GM12801 (cell line): Measurements from ENCODE around the gene DCHS1.

Experiments used
- CTCF ChIP-seq: IDR thresholded peaks from one replicate; pipeline ENCODE4 v1.5.1; 2011; ENCODE audit warnings: control low read depth; ENCODE audit not compliant: insufficient read length; ENCODE audit errors: extremely low read depth

The DCHS1 gene

GRCh38 chr11:6615046-6615445 lies 40.6 kb downstream of the DCHS1 start:
- TF ChIP-seq CTCF = no peak

- no peak for TF ChIP-seq CTCF
Measured at GRCh38 chr11:6614446-6614845, 41.2 kb downstream of the DCHS1 start.

- TF ChIP-seq CTCF = no peak
Measured at GRCh38 chr11:6613496-6613895, 42.1 kb downstream of the DCHS1 start.

GRCh38 chr11:6612213-6613041 lies 43.2 kb downstream of the DCHS1 start, which contains the start of gene TAF10:
TSS of gene TAF10 (minus strand) at chr11:6612216. CDS start at chr11:6612189, 27 bp downstream.
- no peak for TF ChIP-seq CTCF

GRCh38 chr11:6611963-6612212 lies 43.7 kb downstream of the DCHS1 start:
- no peak for TF ChIP-seq CTCF

GRCh38 chr11:6611092-6611962 lies 44.3 kb downstream of the DCHS1 start:
- TF ChIP-seq CTCF = no peak

- no peak for TF ChIP-seq CTCF
Measured at GRCh38 chr11:6610591-6610990, 45.0 kb downstream of the DCHS1 start.
